ENCODE measurements around the gene PMEPA1.
"Not testable (repeated sequence)": the region's sequence is repeated elsewhere in the genome, so short reads cannot be mapped to it uniquely, and the experiment has no call there.

Gene PMEPA1

DNA sequence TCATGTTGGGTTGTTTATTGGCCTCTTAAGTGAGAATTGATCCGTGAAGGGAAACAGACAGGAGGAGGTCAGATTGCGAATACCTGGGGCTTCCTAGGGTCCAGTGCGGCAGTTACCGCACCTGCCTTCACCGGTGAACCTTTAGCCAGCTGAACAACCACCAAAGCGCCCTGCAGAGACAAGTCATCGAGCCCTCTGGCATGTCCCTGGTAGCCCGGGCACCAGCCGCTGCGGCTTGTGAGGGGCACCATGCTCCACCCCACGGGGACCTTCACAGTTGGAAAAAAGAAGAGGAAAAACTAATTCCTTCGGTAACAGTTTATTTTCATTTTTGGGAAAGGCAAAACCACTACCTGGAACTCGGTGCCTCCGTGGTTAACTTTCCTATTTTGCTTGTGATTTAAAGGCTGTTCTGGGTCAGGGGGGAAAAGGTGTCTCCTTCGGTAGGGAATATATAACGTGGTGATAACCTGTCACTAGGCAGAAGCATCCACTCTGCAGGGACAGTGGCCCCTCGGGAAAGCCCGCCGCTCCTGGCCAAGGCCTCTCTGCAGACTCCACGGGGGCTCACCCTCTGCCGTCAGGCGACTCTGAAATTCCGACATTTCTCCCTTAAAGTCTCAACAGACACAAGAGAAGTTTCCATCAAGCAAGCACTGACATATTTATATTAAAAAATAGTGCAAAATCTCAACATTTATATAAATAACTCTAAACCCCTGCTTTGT is 58.9 kb downstream of the PMEPA1 start:
- DNase-seq (ENCODE audit: low read depth in 2 of 2), result no peak

DNA sequence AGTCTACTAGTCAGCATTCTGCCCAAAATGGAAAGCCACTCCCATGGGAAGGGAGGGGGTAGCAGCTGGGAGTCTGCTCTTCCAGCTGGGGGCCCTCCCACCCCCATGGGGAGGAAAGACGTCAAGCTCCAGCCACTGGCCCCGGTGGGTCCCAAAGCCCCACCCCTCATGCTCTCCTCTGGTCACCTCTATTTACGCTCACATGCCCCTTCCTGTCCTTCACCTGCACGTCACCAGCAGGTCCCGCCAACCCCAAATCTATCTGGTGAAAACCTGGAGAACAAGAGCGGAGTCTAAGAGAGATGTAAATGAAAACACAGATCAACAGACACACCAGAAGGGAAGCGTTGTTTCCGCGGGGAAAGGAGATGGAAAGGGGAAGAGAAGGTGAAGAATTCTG is 59.5 kb downstream of the PMEPA1 start:
- no peak for DNase-seq (ENCODE audit: low read depth in 2 of 2)

- no peak for DNase-seq (ENCODE audit: low read depth in 2 of 2)
These were observed 60.2 kb downstream of the PMEPA1 start for GRCh38 chr20:57649617-57650015.

DNA sequence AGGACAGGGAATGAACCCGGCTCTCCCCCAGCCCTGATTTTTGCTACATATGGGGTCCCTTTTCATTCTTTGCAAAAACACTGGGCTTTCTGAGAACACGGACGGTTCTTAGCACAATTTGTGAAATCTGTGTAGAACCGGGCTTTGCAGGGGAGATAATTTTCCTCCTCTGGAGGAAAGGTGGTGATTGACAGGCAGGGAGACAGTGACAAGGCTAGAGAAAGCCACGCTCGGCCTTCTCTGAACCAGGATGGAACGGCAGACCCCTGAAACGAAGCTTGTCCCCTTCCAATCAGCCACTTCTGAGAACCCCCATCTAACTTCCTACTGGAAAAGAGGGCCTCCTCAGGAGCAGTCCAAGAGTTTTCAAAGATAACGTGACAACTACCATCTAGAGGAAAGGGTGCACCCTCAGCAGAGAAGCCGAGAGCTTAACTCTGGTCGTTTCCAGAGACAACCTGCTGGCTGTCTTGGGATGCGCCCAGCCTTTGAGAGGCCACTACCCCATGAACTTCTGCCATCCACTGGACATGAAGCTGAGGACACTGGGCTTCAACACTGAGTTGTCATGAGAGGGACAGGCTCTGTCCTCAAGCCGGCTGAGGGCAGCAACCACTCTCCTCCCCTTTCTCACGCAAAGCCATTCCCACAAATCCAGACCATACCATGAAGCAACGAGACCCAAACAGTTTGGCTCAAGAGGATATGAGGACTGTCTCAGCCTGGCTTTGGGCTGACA is 60.8 kb downstream of the PMEPA1 start:
- no peak for DNase-seq (ENCODE audit: low read depth in 2 of 2)

DNA sequence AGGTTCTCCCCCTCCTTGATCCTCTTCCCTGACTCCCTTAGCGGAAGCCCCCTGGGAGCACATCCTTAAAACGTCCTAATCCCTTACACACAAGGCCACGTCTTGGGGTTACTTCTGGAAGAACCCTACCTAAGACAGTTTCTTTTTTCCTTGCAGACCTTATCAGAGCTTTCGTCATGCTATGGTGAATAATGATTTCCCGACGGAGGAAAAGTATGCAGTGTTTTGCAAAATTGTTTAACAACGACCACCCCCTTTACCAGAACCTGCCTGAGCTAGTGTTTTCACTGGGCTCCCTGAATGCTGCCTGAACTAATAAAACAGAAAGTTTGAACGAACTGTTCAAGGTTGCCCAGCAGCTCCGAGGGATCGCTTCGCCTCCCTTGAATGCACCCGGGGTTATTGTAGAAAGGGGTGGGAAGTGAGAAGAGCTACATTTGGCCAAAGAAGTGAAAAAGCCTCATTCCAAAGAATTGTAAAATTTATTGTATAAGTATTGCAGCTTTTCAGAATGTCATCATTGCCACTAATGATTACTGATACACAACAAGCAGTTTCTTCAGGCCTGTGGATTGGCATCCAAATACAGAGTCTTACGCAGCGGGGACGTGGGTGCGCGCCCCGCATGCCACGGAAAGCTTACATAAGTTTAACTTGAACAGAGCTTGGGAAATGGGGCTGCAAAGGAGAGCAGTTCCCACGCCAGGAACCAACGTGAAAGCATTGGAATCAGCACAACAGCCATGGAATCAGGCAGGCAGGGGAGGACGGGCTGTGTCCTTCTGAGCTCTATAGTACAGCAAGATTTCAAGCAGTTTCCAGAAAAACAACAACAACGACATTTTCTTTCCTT is 61.7 kb downstream of the PMEPA1 start:
- DNase-seq (ENCODE audit: low read depth in 2 of 2), result no peak

DNA sequence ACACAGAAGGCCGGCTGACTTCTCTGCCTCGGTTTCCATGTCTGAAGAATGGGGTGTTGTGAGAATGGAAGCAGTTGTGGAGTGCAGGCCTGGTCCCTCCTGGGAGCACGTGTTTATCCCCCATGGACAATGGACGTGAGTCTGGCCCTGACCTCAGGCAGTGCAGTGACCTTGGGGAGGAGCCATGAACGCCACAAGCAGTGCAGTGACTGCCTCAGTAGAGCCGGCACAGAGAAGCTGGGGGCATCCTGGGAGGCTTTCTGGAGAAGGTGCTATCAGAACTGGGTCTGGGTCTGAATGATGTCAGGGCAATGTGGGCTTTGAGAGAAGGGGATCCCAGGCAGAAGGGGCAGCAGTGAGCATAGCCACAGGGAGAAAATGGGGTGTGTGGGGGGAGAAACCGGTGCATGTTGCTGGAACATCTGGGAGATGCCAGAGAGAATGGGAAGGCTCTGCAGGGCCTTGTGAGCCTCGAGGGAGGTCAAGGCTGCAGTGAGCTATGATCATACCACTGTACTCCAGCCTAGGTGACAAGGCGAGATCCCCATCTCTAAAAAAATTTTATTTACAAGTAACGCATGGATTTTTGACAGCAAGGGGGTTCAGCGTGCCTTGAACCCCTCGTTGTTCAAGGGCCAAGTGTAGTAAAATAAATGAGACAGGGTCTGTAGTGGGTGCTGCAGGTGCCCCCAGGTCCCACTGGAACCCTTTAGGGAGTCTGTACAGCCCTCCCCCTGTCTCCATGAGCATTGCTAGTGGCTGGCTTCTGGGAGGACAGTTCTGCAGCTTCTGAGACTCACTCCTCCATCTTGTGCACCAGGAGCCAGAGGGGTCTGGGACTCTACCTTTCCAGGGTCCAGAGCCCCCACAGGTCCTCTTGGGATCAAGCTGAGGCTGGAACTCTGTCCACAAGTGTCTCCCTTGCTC is 62.5 kb downstream of the PMEPA1 start:
- DNase-seq (ENCODE audit: low read depth in 2 of 2), result no peak

DNA sequence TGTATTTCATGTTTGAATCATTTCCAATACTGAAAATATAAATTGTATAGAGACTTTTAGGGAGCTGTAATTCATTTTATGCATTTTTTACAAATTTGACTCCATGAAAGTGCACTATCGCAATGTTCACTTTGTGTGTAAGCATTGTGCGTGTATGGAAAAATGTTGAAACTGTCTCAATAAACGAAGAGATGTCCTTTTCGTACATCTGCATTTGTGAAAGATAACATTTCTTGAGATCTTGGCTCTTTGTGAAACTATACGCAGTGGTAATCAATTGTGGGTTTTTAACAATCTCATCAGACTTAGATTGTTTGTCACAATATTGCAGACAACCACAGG is 70.9 kb downstream of the PMEPA1 start:
- no peak for DNase-seq (ENCODE audit: low read depth in 2 of 2)

DNA sequence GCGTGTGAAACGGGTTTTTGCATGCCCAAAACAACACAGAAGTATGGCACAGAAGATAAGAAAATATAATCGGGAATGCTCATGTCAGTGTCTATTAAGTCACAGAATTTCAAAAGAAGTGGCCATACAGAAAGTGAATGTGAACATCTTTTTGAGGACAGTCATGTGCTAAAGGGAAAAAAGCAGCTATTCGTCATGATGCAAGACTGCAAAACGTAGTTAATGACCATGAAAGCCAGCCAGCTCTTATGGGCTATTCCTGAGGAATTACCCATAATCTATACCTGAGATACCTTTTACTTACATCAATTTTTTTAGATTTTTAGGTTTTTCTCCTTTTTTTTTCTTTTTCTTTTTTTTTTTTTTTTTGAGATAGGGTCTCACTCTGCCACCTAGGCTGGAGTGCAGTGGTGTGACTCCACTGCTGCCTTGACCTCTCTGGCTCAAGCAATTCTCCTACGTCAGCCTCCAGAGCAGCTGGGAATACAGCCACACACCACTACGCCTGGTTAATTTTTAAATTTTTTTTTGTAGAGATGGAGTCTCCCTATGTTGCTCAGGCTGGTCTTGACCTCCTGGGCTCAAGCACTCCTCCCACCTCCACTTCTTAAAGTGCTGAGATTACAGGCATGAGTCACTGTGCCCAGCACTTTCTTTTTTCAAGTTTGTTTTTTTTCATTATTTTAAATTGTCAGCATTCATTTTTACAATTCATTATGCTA is 71.5 kb downstream of the PMEPA1 start:
- no peak for DNase-seq (ENCODE audit: low read depth in 2 of 2)

DNA sequence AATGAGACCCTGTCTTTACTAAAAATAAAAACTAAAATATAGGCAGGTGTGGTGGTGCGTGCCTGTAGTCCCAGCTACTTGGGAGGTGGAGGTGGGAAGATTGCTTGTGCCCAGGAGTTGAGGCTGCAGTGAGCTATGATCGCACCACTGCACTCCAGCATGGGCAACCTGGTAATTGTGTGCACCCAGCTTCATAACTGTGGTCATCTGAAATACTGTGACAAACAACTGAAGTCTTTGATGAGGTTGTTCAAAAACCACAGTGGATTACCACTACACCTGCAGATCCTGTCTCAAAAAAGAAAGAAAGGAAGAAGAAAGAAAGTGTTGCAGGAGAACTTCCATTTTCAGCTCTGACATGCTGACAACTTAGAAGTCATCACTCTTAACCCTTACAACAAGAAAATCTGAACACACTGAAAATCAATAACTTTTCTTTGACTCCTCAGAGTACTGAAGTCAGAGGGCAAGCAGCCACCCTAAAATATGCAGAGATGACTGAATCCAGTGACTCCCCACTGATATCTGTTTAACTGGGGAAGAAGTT is 75.8 kb downstream of the PMEPA1 start:
- no peak for DNase-seq (ENCODE audit: low read depth in 2 of 2)

- no peak for DNase-seq (ENCODE audit: low read depth in 2 of 2)
These were observed 77.5 kb downstream of the PMEPA1 start for GRCh38 chr20:57632286-57632685.

DNA sequence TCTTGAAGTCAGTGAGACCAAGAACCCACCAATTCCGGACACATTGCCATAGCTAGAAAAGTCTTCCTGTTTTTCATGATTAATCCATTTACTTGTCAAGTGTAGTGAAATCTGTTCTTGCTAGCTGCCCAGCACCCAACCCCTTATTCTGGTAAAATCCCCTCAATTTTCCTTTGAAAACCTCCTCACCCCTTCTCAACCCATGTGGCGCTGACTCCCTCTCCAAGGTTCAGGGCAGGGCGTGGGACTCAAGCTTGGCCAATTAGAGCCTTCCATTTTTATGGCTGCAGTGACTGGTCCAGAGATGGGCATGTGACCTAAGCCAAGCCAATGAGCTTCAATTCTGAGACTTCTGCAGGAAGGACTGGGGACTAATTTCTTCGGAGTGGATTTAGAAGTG is 79.8 kb downstream of the PMEPA1 start:
- no peak for DNase-seq (ENCODE audit: low read depth in 2 of 2)

GRCh38 chr20:57629491-57629901 is 80.3 kb downstream of the PMEPA1 start:
- peak in 1 of 2 donors; percentile 33 for DNase-seq (ENCODE audit: low read depth in 2 of 2)

GRCh38 chr20:57628962-57629308 is 80.9 kb downstream of the PMEPA1 start:
- not testable (repeated sequence) for DNase-seq (ENCODE audit: low read depth in 2 of 2)

GRCh38 chr20:57628047-57628961 is 81.5 kb downstream of the PMEPA1 start:
- DNase-seq (ENCODE audit: low read depth in 2 of 2), result peak in 1 of 2 donors; percentile 22

DNA sequence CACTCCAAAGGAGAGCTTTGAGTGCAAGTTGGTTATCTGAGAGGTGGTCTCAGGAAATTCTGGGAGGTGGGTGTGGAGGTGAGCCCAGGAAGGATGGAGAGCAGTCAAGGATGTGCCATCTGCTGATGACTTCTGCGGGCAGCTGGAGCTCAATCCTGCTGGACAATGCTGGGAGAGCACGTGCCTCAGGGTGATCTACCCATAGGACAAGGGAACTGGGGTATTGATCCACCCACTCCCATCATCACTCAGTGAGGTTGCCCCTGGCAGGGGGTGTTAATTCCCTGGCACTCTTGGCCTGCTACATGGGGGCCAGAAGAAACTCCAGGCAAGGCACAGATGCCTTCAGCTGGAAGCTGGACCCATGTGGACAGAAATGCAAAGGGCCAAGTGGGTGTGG is 82.5 kb downstream of the PMEPA1 start:
- no peak for DNase-seq (ENCODE audit: low read depth in 2 of 2)

GRCh38 chr20:57625978-57626377 is 83.8 kb downstream of the PMEPA1 start:
- DNase-seq (ENCODE audit: low read depth in 2 of 2), result no peak

DNA sequence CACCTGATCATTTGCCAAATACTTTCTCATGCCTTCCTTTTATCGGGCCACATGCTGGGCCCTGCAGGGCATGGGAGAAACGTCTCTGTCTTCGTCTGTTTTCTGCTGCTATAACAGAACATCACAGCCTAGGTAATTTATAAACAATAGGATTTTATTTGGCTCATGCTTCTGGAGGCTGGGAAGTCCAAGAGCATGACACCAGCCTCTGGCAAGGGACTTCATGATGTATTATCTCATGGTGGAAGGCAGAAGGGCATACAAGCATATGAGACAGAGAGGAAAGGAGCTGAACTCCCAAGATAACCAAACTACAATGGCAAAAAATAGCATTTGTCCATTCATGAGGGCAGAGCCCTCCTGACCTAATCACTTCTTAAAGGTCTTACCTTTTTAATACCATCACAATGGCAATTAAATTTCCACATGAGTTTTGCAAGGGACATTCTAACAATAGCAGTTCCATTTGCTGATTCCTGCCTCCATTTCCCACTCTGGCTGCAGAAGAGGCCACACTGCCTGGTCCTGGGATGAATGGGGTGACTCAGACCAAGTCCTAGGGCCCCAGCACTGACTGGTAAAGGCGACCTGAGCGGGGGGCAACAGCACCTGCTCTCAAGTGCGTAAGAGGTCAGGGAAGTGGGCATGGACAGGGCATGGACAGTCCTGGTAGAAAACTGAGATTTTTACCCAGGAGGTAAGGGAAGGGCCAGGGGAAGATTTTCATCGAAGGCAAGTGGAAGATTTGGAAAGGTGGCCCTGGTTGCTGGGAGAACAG is 84.4 kb downstream of the PMEPA1 start:
- DNase-seq (ENCODE audit: low read depth in 2 of 2), result no peak

DNA sequence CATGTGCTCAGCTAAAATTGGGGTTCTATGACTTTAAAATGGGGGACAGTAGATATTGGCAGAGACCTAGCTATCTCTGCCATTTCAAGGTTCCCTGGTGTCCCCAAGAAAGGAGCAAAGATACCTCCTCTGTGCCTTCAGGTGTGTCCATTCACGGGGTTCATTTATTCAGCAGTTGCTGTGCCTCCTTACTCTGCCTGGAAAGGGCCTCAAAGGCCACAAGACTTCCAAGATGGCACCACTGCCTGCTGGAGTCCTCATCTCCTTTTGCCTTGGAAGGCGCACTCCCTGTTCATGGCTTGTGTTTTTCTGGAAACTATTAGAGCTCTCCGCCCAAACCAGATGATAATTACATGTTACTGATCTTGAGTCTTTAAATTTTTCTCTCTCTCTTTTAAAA is 85.7 kb downstream of the PMEPA1 start:
- no peak for DNase-seq (ENCODE audit: low read depth in 2 of 2)
